H9 (cell line): ENCODE data around the gene GAK. TPM values are rescaled to one million over a fixed set of nuclear protein-coding genes. Genes with fewer than 3 reads are reported as not detected.

Source experiments
- DNase-seq: peaks from one replicate; pipeline ENCODE4 v3.0.0-alpha.2; 2017
- H2AFZ ChIP-seq: one replicate; pipeline ENCODE4 v1.6.1; 2013; ENCODE audit warnings: mild to moderate bottlenecking, low read length, control low read depth, moderate library complexity
- H2AK5ac ChIP-seq: 2 replicates; pipeline ENCODE4 v1.6.1; 2013; ENCODE audit warnings: low read length, control low read depth, mixed read lengths; ENCODE audit not compliant: insufficient read length
- H2BK120ac ChIP-seq: one replicate; pipeline ENCODE4 v1.6.1; 2013; ENCODE audit warnings: low read depth, mild to moderate bottlenecking, low read length, control low read depth, inconsistent platforms; ENCODE audit not compliant: poor library complexity, severe bottlenecking
- H2BK12ac ChIP-seq: 2 replicates; pipeline ENCODE4 v1.6.1; 2013; ENCODE audit warnings: low read length, control low read depth, mixed read lengths, low read depth; ENCODE audit not compliant: insufficient read length
- H2BK15ac ChIP-seq: 2 replicates; pipeline ENCODE4 v1.6.1; 2013; ENCODE audit warnings: low read depth, low read length, control low read depth
- H2BK20ac ChIP-seq: one replicate; pipeline ENCODE4 v1.6.1; 2013; ENCODE audit warnings: low read depth, mild to moderate bottlenecking, low read length, control low read depth, inconsistent platforms; ENCODE audit not compliant: poor library complexity, severe bottlenecking
- H2BK5ac ChIP-seq: 2 replicates; pipeline ENCODE4 v1.6.1; 2013; ENCODE audit warnings: low read length, control low read depth, mixed read lengths; ENCODE audit not compliant: insufficient read length
- H3K14ac ChIP-seq: 2 replicates; pipeline ENCODE4 v1.6.1; 2013; ENCODE audit warnings: low read length, control low read depth; ENCODE audit not compliant: insufficient read depth
- H3K18ac ChIP-seq: 2 replicates; pipeline ENCODE4 v1.6.1; 2013; ENCODE audit warnings: low read depth, mild to moderate bottlenecking, mixed read lengths, low read length, control low read depth; ENCODE audit not compliant: insufficient read length
- H3K23ac ChIP-seq: 2 replicates; pipeline ENCODE4 v1.6.1; 2013; ENCODE audit warnings: low read length, control low read depth, mixed read lengths, low read depth; ENCODE audit not compliant: insufficient read length
- H3K23me2 ChIP-seq: 2 replicates; pipeline ENCODE4 v1.6.1; 2013; ENCODE audit warnings: low read depth, mild to moderate bottlenecking, mixed read lengths, low read length, control low read depth; ENCODE audit not compliant: insufficient read length, poor library complexity, severe bottlenecking
- H3K27ac ChIP-seq: 2 replicates; pipeline ENCODE4 v1.5.1; 2013; ENCODE audit warnings: low read length, control low read depth, mixed read lengths, low read depth; ENCODE audit not compliant: insufficient read length
- H3K27me3 ChIP-seq: 2 replicates; pipeline ENCODE4 v1.6.1; 2013; ENCODE audit warnings: low read length, control low read depth, inconsistent platforms; ENCODE audit not compliant: insufficient read depth
- H3K4ac ChIP-seq: 2 replicates; pipeline ENCODE4 v1.6.1; 2013; ENCODE audit warnings: low read depth, mild to moderate bottlenecking, control low read depth, inconsistent platforms, low read length, moderate library complexity
- H3K4me1 ChIP-seq: 2 replicates; pipeline ENCODE4 v1.6.1; 2013; ENCODE audit warnings: low read length, control low read depth, inconsistent platforms; ENCODE audit not compliant: insufficient read depth
- H3K4me2 ChIP-seq: 2 replicates; pipeline ENCODE4 v1.6.1; 2013; ENCODE audit warnings: low read length, control low read depth, mixed read lengths; ENCODE audit not compliant: insufficient read length, insufficient read depth
- H3K56ac ChIP-seq: 2 replicates; pipeline ENCODE4 v1.6.1; 2013; ENCODE audit warnings: low read depth, mild to moderate bottlenecking, mixed read lengths, low read length, control low read depth; ENCODE audit not compliant: insufficient read length
- H3K79me1 ChIP-seq: 2 replicates; pipeline ENCODE4 v1.6.1; 2013; ENCODE audit warnings: low read depth, mild to moderate bottlenecking, moderate library complexity, low read length, control low read depth, inconsistent platforms; ENCODE audit not compliant: insufficient read depth, poor library complexity, severe bottlenecking
- H3K79me2 ChIP-seq: 2 replicates; pipeline ENCODE4 v1.6.1; 2013; ENCODE audit warnings: low read length, control low read depth, inconsistent platforms; ENCODE audit not compliant: insufficient read depth
- H3K9ac ChIP-seq: 2 replicates; pipeline ENCODE4 v1.6.1; 2013; ENCODE audit warnings: low read length, control low read depth, mixed read lengths; ENCODE audit not compliant: insufficient read length; ENCODE audit errors: extremely low read depth
- H3K9me3 ChIP-seq: one replicate; pipeline ENCODE4 v1.6.1; 2013; ENCODE audit warnings: low read depth, low read length, inconsistent platforms; ENCODE audit not compliant: control insufficient read depth
- H3T11ph ChIP-seq: one replicate; pipeline ENCODE4 v1.6.1; 2013; ENCODE audit warnings: mild to moderate bottlenecking, low read length, control low read depth, inconsistent platforms
- H4K20me1 ChIP-seq: one replicate; pipeline ENCODE4 v1.6.1; 2013; ENCODE audit not compliant: control insufficient read depth, insufficient read length, insufficient read depth
- H4K5ac ChIP-seq: 2 replicates; pipeline ENCODE4 v1.6.1; 2013; ENCODE audit warnings: low read depth, mild to moderate bottlenecking, mixed read lengths, low read length, control low read depth; ENCODE audit not compliant: insufficient read length
- H4K8ac ChIP-seq: replicated peaks from 2 replicates; pipeline ENCODE4 v1.6.1; 2013; ENCODE audit warnings: low read length, control low read depth, mixed read lengths, low read depth; ENCODE audit not compliant: insufficient read length
- H4K91ac ChIP-seq: 2 replicates; pipeline ENCODE4 v1.6.1; 2013; ENCODE audit warnings: low read depth, mild to moderate bottlenecking, moderate library complexity, mixed read lengths, low read length, control low read depth; ENCODE audit not compliant: insufficient read length
- H3K27ac Mint-ChIP-seq, 3 experiments: 2 replicates in 2 of 3; 3 replicates in 1 of 3; pipeline ENCODE4 v1.8.0; 2020 to 2021; ENCODE audit warnings: mixed read lengths in 3 of 3, mild to moderate bottlenecking in 1 of 3, moderate library complexity in 1 of 3
- H3K27me3 Mint-ChIP-seq: 2 replicates; pipeline ENCODE4 v1.8.0; 2021; ENCODE audit warnings: low read depth, mild to moderate bottlenecking, moderate library complexity, mixed read lengths
- H3K36me3 Mint-ChIP-seq, 3 experiments: 2 replicates in 2 of 3; 3 replicates in 1 of 3; pipeline ENCODE4 v1.8.0; 2020 to 2021; ENCODE audit warnings: low read depth in 3 of 3, mixed read lengths in 3 of 3; ENCODE audit not compliant: insufficient read depth in 1 of 3
- H3K4me1 Mint-ChIP-seq, 2 experiments: 2 replicates each; pipeline ENCODE4 v1.8.0; 2020; ENCODE audit warnings: mixed read lengths in 2 of 2
- H3K4me3 Mint-ChIP-seq, 2 experiments: 2 replicates in 1 of 2; 3 replicates in 1 of 2; pipeline ENCODE4 v1.8.0; 2020 to 2021; ENCODE audit warnings: mild to moderate bottlenecking in 2 of 2, mixed read lengths in 2 of 2, moderate library complexity in 1 of 2
- H3K9me3 Mint-ChIP-seq, 2 experiments: 2 replicates in 1 of 2; 3 replicates in 1 of 2; pipeline ENCODE4 v1.8.0; 2020; ENCODE audit warnings: mild to moderate bottlenecking in 2 of 2, mixed read lengths in 2 of 2, moderate library complexity in 1 of 2
- WGBS: extraction: QIAGEN DNeasy Blood & Tissue Kit; methylation state at CpG from one replicate; pipeline ENCODE4 v1.1.7; 2013; ENCODE audit warnings: missing lambda C conversion rate, low lambda C conversion rate, mixed read lengths; ENCODE audit not compliant: insufficient read length; ENCODE audit errors: extremely low coverage; 5-methylcytosine and 5-hydroxymethylcytosine counted together
- total RNA-seq: library from RNA; stranded (reverse); gene quantifications from 2 replicates; pipeline ENCODE4 v1.2.1, GENCODE V29; 2021
- TF ChIP-seq, protein P1 (sequence below): fragments of 200-600 bp; sonication (generic); conservative IDR thresholded peaks from 3 replicates; pipeline ENCODE4 v1.8.0; 2021; ENCODE audit warnings: antibody characterized with exemption, mild to moderate bottlenecking

GAK gene
- total RNA-seq, 1 experiment from 2014 or later = 80.7 TPM

DNA sequence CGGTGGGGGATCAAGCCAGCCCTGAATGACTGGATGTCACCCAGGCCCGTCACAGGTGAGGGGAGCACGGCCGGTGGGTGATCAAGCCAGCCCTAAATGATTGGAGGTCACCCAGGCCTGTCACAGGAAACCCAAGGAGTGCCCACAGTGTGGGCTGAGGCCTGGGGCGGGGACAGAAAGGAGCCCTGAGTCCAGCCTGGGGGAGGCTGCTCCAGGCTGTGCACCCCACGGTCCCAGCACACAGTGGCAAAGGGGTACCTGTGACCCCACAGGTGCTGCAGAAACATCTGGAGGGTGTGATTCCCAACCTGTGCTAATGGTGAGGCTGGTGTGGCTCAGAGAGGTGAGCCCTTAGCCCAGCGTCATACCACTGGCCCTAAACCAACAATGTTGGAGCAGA lies 100.0 kb downstream of the GAK start:
- Mint-ChIP-seq H3K4me1 (no peaks in the 10 kb centered on the region), H3K4me3 (no peak overlapping the region), H3K27me3 (peaks cover 52% of the 10 kb centered on the region), H3K27ac (no peak overlapping the region), H3K9me3 (peaks cover 0 to 2% of the 10 kb centered on the region in 2 experiments; a peak in 2 of 5 replicates), H3K36me3 (peaks cover 0 to 1% (median 0%) of the 10 kb centered on the region in 3 experiments; a peak in 1 of 7 replicates)
- Histone ChIP-seq H3K27me3 (peaks cover 9% of the 10 kb centered on the region; the same call in 1 of the 2 replicates), H3K14ac (no peak overlapping the region; the same call in 1 of the 2 replicates), H2AK5ac (no peak overlapping the region), H3K4me1 (no peaks in the 10 kb centered on the region), H3K79me2 (no peaks in the 10 kb centered on the region), H2BK20ac (no peak overlapping the region), H2BK12ac (no peak overlapping the region), H3K9me3 (no peaks in the 10 kb centered on the region), H3K23ac (no peak overlapping the region), H4K91ac (no peak overlapping the region), H2BK120ac (no peak overlapping the region), H3K4me2 (no peak overlapping the region), H2AFZ (no peak overlapping the region), H3K27ac (no peak overlapping the region), H4K8ac (no peak overlapping the region), H4K5ac (no peak overlapping the region), H3K23me2 (no peaks in the 10 kb centered on the region), H3T11ph (no peak overlapping the region), H2BK15ac (no peak overlapping the region), H2BK5ac (no peak overlapping the region), H3K18ac (no peak overlapping the region), H4K20me1 (no peaks in the 10 kb centered on the region), H3K56ac (no peak overlapping the region), H3K79me1 (no peaks in the 10 kb centered on the region), H3K4ac (no peak overlapping the region), H3K9ac (no peak overlapping the region)
- DNase-seq = no peak
- WGBS = no CpG with 5 or more reads among the region's 7 CpGs
- TF ChIP-seq, protein P1, sequence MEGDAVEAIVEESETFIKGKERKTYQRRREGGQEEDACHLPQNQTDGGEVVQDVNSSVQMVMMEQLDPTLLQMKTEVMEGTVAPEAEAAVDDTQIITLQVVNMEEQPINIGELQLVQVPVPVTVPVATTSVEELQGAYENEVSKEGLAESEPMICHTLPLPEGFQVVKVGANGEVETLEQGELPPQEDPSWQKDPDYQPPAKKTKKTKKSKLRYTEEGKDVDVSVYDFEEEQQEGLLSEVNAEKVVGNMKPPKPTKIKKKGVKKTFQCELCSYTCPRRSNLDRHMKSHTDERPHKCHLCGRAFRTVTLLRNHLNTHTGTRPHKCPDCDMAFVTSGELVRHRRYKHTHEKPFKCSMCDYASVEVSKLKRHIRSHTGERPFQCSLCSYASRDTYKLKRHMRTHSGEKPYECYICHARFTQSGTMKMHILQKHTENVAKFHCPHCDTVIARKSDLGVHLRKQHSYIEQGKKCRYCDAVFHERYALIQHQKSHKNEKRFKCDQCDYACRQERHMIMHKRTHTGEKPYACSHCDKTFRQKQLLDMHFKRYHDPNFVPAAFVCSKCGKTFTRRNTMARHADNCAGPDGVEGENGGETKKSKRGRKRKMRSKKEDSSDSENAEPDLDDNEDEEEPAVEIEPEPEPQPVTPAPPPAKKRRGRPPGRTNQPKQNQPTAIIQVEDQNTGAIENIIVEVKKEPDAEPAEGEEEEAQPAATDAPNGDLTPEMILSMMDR = no peak
